NCI-H446 (cell line): ENCODE results near the gene CNGA3.
A peak's percentile ranks its signal among the peaks of the same experiment; 100 is the strongest.

Experiments used
- DNase-seq, 2 experiments: peaks; one replicate each; lab custom pipeline; 2025; lab: John Stamatoyannopoulos, UW

The CNGA3 gene

DNA sequence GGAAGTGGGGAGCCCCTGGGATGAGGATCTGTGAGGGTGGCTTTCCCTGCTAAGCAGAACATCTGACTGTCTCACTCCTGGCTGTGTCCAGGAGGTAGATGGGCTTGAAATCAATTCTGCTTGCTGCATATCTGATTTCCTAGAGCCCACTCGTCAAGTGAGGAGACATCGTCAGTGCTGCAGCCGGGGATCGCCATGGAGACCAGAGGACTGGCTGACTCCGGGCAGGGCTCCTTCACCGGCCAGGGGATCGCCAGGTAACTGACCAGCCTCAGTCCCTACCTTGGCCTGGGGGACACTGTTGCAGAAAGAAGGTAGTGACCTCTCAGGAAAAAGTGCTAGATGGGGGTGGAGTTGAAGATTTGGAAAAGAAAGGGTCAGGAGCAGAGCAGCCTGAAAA lies 31.3 kb downstream of the CNGA3 start:
- no peak for DNase-seq

DNA sequence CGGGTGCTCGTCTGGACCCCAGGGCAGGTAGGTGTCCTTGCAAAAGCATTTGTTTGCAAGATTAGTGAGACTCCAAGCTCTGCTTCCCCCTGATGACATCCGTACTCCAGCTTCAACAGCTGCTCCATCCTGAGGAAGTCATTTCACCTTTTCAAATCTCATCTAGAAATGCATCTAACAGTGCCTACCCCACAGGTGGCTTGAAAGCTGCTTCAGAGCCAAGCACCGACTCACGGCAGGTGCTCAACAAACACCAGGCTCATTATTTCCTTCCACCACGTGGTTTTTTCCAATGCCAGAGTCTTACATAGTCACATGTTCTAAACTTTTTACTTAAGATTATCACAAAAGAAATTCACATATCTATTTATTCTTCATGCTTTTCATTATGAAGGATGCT lies 31.9 kb downstream of the CNGA3 start:
- DNase-seq = no peak

DNA sequence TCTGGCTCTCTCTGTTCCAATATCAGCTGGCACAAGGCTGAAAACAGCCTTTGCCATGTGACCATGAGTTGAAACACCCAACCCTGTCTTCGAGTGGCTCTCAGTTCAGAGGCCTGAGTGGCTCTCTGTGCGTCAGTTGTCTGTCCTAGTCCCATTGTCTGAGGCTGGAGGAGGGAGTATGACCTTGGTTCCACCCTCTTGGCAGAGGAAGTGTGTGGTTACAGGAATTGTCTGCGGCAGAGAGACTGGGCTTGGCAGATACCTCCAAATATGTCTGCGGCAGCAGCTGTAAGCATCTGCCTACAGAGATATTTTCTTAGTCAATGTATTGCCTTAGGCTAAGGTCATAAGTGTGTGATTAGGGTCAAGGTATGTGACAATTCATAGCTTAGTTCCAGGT lies 32.6 kb downstream of the CNGA3 start:
- DNase-seq = no peak

DNA sequence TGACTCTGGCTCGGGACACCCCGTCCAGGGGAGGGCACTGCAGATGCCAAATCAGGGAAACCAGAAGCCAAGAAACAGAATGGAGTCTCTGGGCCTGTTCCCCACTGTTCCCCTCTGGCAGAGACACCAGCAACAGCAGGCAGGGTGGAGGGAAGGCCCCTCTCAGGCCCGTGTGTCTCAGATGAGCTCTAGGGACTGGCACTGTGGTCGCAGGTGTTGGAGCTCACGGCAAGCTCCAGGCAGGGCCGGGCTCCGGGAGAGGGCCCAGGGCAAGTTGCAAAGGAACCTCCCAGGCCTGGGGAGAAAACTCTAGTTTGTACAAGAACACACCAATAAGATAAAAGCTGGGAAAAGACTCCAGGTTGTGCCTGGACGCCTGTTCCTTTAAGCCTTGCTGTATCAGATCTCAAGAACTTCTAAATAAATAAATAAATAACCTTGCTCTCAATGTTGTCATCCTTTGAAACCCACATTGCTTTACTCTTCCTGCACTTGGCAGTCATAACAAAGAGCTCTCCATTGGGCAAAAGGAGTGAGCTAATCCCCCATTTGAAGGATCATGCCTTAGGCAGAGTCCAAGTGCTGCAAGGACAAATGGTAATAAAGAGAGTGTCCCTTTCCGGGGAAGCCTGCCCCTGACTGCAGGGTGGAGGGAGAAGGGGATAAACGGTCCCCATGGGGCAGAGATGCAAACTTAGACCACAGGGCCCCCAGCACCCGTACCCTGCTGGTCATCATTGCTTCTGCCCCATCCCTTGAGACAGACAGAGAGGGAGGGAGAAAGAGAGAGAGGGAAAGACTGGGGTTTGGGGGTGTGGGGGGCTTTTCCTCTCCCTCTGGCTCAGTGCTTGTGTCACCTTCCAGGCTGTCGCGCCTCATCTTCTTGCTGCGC lies 33.3 kb downstream of the CNGA3 start:
- DNase-seq = no peak

DNA sequence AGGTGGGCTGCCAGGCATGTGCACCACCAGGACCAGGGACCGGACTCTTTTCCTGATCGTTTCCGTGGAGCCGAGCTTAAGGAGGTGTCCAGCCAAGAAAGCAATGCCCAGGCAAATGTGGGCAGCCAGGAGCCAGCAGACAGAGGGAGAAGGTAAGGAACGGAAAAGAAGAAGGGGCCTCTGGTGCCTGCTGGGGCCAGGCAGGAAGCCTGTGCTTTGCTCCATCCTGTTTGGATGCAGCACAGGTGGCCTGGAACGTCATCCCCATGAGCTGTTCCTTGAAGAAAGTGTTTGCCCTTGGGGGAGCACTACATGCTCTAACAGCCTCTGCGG lies 33.9 kb downstream of the CNGA3 start:
- DNase-seq = no peak

DNA sequence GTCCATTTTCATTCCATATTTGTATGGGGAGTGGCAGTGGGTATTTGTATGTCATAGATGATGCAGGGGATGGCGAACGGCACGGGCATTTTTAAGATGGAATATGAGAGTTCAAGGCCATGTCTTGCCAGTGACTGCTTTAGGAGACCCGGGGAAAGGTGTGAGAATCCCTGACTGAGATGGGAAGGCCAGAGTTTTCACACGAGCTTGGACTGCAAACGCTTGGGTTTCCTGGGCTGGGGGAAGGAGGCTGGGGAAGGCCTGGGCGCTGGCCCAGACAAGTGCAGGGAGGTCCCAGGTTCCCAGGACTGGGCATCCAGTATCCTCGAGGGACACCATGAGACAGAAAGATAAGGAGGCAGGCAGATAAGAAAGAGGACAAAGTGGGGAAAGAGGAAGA lies 35.2 kb downstream of the CNGA3 start:
- DNase-seq = no peak

DNA sequence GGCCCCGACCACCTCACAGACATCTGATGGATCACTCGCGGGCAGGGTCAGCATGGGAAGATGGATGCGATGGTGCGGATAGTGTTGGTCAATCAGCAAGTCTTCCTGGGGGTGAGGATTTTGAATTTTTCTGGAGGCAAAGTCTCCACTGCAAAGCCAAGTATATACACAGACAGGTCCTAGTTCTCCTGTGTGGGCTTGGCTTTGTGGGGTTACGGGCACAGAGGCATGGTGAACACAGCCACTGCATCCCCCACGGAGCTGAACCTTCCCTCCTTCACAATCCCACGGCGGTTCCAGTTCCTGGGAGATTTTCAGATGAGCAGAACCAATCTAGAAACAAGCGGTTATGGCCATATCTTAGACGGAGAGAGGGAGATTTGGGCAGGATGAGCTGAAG lies 35.8 kb downstream of the CNGA3 start:
- no peak for DNase-seq

DNA sequence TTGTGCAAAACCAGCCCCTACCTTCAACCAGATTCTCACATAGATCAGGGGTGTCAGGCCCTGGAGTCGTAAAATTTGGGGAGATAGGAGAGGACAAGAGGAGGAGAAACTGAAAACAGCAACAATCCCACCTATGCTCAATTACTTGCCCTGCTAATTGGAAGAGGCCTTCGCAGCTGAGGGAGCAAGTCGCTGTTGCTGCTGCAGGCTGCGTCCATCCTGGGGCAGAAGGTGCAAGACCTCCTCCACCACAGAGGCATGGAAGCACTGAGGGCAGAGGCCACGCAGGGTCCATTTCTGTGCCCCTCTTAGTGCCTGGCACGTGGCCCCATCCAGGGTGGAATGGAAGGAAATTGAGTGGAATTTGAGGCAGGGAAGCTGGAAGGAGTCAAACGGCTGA lies 36.5 kb downstream of the CNGA3 start:
- no peak for DNase-seq

DNA sequence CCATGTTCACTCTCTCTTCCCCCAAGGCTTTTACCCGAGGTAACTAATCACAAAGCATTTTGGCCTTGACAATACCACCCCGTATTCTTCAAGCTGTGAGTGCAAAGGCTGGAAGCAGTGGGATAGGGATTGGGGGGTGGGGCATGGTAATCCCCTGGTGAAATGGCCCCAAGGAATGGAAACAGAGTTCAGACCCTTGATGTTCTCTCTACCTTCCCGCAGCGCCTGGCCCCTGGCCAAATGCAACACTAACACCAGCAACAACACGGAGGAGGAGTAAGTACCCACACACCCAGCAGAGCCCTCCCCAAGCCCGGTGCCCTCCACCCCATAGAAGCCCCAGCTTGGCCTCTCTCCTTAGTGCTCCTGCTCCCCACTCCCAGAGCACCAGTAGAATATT lies 36.9 kb downstream of the CNGA3 start:
- no peak for DNase-seq

DNA sequence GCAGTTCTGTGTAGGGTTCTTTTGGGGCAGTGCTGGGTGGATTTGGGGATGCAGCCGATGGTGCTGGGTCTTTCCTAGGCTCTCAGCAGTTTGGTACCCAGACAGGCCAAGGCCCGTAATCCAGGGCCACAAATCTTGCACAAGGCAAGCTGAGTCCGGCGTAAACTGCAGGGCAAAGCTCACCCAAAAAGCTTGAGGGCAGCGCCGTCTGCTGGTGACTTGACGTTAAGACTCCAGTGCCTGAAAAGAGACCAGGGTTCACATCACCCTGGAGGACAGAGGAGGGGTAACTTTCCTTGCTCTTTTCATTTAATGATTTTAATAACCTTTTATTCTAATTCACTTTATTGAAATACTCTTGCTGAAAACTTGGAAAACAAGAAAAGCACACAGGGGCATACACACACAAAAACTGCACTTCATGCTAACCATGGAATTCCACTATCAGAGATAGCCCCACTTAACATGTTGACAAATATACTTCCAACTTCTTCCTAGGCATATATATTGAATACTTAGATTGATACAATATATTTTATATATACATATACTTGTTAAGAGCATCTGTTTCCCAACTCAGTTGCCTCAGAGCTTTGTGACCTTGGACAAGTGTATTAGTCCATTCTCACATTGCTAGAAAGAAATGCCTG lies 38.9 kb downstream of the CNGA3 start:
- peak; percentile 47 to 76 for DNase-seq

DNA sequence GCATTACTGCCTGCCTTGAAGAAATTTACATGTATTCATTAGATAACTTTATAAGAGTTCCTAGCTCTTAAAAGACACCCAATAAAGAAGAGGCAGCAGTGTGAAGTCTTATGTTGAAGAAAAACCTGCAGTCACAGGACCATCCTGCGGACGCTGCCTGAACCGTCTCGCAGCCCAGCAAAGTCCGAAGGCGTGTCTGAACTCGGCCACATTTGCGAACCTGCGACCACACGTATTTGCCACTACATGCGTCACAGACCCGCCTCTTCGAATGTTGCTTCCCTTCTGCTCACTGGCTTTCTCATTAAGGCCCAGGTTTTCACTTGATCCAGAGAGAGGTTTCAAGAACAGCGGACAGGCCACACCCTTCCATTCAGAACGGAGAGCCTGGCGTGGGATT lies 41.2 kb downstream of the CNGA3 start:
- DNase-seq = no peak

DNA sequence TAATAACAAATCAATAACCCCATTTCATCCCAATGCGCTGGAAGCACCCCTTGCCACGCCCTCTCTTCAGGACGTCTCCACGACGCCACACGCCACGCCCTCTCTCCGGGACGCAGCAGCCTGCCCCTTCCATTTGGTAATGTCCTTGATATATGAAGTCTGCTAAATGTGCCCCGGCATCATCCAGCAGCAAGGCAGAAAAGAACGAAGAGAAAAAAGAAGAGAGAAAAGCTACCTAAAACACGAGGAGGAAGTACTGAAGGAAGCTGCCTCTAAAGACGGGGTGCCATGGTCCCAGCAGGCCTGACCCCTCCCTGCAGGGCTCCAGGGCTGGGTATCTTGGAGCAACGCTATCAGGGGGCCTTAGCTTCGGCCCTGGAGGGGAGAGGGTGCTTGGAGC lies 41.8 kb downstream of the CNGA3 start:
- no peak for DNase-seq

DNA sequence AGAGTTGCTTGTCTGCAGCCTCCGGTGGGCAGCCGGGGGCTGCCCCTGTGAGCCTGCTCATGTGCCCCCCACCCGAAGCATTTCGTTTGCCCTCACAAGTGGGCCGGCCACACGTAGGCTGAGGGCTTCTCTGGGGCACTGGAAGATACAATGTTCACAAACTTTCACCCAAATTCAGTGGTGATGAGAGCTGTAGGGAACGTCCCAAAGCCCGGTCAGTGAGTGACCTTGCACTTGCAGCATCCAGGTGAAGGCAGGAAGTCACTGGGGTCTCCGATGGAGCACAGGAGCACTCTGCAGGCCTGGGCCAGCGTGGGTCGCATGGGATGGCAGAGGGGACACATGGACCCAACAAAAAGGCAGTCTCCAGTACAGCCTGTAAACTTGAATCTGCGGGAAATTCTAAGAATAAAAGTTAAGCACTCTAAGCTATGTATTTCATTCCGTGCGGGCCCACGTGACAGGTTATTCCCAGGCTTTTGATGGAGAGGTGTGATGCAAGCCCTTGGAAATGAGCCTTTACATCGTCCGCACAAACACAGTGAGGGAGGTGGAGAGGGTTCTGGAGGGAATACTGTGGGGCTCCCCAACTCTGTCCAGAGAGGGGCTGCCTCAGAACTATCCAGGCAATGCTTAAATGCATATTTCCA lies 42.5 kb downstream of the CNGA3 start:
- DNase-seq = no peak

DNA sequence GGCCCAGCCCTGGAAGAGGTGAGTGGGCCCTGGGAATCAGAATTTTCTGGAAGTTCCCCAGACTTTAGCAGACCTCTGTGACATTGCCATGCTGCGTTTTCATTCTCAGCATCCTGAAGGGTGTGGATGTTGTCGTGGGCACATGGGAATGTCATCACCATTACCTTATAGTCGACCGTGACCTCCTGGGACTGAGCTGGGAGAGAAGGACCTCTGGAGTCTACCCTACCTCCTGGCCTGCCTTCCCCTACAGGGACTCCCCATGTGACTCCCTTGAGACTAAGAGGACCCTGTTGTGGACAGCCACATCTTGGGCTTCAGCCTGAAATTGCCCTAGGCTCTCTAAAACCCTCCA lies 43.0 kb downstream of the CNGA3 start:
- DNase-seq = no peak

DNA sequence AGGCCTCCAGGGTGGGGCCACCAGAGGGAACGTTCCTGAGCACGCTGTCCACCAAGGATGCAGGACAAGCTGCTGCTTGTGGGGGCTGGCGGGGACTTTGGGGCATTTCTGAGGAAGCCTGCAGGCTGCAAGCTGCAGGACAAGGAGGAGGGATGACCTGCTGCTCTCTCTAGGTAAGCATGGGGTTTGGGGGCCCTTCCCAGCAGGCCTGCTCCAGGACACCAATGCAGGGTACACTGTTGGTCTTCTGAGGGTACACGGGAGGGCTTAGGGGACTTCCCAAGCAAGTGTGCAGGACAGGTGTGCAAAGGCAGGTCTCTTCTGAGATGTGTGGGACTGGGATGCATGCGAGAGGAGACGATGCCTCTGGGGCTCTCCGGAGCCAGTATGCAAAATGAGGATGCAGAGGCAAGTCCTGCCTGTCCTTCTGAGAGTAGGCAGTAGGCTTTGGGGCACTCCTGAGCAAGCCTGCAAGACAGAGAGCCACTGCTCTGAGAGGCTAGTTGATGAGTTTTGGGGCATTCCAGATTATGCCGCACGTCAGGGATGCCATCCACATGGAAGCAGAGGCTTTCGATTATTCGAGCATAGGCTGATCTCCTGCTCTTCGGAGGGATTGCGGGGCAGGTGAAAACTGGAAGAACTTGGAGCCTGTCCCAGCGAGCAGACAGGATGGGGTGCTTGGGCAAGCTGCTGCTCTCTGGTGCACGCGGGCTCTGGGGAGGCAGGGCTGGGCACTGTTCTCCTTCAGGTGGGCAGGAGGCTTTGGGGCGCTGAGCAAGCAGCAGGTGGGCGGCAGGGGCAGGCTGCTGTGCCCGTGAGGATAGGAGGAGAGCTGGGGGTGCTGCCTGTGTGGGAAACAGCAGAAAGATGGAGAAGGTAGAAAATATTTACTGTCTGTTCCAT lies 44.6 kb downstream of the CNGA3 start:
- DNase-seq = no peak

DNA sequence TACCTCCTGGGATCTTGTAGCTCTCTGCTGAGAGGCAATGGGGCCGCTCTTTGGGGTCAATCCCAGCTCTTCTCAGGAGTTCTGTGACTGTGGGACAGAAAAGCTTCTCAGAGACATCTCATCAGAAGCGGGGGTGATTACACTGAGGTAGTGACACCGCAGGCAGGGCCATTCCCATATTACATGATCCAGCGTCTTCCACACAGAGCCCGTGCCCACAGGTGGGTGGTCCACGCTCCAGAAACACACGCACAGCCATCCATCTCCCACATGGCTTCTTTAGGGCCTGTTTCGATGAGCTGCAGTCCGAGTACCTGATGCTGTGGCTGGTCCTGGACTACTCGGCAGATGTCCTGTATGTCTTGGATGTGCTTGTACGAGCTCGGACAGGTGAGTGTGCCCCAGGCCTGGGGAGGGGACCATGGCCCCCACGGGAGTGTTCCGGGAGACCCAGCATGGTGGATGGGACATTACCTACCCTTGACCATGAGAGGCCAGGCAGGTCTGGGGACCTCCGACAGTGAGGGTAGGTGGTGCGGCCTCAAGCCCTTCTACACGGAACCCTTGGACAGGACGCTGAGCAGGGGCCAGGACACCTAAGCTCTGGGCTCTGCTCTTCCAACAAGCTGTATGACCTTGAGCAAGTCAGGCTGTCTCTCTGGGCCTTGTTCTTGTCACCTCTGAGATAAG lies 45.5 kb downstream of the CNGA3 start:
- DNase-seq = no peak

DNA sequence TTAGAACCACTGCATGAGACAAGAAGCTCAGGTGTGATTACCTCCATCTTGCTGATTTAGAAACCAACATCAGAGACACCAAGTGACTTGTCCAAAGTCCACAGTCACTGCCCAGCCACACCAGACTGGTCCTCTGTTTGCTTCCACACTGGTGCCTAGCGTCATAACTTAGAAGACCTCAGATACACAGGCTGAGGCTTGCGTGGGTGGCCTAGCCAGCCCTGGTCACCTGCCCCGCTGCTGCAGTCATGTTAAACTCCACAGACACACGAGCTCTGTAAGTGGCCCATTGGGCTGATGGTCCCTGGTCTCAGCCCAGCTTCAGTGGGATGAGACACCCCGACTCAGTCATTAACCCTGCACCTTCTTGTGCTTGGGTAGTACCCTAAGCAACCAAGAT lies 47.1 kb downstream of the CNGA3 start:
- no peak for DNase-seq

DNA sequence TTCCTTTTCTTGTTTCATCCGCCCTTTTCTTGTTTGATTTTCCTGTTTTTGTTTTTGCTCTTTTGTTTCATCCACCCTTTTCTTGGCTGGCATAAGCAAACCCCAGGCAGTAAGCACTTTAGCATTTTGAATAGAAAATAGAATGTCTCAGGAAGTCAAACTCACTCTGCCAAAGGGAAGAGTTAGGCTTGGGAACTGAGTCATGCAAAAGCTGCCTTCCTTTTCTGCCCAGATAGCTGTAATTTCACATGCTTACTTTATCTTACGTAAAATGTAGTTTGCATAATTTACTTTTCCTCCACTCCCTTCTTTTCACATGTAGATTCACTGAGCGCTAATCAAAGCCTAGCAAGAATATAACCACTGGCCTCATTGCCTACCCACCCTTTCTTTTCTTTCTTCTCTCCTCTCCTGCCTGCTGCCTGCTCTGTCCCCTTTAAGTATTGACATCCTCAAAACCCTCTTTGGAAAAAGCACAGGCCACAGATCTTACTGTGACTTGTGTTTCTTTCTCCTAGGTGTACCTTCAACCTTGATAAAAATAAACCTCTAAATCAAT lies 48.4 kb downstream of the CNGA3 start:
- no peak for DNase-seq

DNA sequence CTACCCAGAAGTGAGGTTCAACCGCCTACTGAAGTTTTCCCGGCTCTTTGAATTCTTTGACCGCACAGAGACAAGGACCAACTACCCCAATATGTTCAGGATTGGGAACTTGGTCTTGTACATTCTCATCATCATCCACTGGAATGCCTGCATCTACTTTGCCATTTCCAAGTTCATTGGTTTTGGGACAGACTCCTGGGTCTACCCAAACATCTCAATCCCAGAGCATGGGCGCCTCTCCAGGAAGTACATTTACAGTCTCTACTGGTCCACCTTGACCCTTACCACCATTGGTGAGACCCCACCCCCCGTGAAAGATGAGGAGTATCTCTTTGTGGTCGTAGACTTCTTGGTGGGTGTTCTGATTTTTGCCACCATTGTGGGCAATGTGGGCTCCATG lies 49.7 kb downstream of the CNGA3 start:
- DNase-seq = no peak

DNA sequence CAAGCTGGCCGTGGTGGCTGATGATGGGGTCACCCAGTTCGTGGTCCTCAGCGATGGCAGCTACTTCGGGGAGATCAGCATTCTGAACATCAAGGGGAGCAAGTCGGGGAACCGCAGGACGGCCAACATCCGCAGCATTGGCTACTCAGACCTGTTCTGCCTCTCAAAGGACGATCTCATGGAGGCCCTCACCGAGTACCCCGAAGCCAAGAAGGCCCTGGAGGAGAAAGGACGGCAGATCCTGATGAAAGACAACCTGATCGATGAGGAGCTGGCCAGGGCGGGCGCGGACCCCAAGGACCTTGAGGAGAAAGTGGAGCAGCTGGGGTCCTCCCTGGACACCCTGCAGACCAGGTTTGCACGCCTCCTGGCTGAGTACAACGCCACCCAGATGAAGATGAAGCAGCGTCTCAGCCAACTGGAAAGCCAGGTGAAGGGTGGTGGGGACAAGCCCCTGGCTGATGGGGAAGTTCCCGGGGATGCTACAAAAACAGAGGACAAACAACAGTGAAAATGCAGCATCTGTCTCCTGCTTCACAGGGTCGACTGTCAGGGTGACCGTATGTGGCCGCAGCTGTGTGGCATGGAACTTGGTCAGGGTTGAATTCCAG lies 50.6 kb downstream of the CNGA3 start:
- no peak for DNase-seq

DNA sequence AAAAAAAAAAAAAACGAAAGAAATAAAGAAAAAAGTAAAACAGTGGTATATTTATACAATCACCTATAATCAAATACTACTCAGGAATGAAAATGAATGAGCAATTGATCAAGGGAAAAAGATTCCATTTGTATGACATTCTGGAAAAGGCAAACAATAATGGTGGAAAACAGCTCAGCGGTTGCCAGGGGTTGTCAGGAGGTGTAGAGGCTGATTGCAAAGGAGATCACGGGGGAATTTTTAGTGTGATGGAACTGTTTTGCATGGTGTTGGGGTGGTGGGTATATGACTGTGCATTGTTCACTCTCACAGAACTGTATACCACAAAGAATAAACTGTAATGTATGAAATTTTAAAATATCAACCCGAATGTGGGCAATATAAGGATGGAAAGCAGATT lies 52.9 kb downstream of the CNGA3 start:
- no peak for DNase-seq
